ENCODE measurements around the gene SVIL.
"Not testable (repeated sequence)": the region's sequence is repeated elsewhere in the genome, so short reads cannot be mapped to it uniquely, and the experiment has no call there.

Gene SVIL

GRCh38 chr10:29512425-29512974 lies 122.3 kb downstream of the SVIL start:
- DNase-seq: no peak

GRCh38 chr10:29511806-29512205 lies 123.0 kb downstream of the SVIL start:
- DNase-seq: not testable (repeated sequence)

GRCh38 chr10:29510483-29511157 lies 124.2 kb downstream of the SVIL start:
- DNase-seq: not testable (repeated sequence)

GRCh38 chr10:29508554-29509244 lies 126.1 kb downstream of the SVIL start:
- no peak for DNase-seq

GRCh38 chr10:29507750-29508149 lies 127.0 kb downstream of the SVIL start:
- not testable (repeated sequence) for DNase-seq

GRCh38 chr10:29506324-29506921 lies 128.3 kb downstream of the SVIL start:
- DNase-seq: not testable (repeated sequence)

GRCh38 chr10:29502351-29502750 lies 132.4 kb downstream of the SVIL start:
- no peak for DNase-seq

GRCh38 chr10:29501692-29502091 lies 133.1 kb downstream of the SVIL start:
- DNase-seq: no peak

GRCh38 chr10:29499993-29500537 lies 134.7 kb downstream of the SVIL start:
- no peak for DNase-seq

- DNase-seq: peak; percentile 47
These were observed 138.2 kb downstream of the SVIL start for GRCh38 chr10:29496341-29497162.

GRCh38 chr10:29495366-29495765 lies 139.4 kb downstream of the SVIL start:
- no peak for DNase-seq

GRCh38 chr10:29493697-29494096 lies 141.1 kb downstream of the SVIL start:
- DNase-seq: no peak

GRCh38 chr10:29492774-29493173 lies 142.0 kb downstream of the SVIL start:
- no peak for DNase-seq

- DNase-seq: no peak
These were observed 142.9 kb downstream of the SVIL start for GRCh38 chr10:29491918-29492317.

GRCh38 chr10:29490781-29491280 lies 143.9 kb downstream of the SVIL start:
- not testable (repeated sequence) for DNase-seq

- not testable (repeated sequence) for DNase-seq
These were observed 146.3 kb downstream of the SVIL start for GRCh38 chr10:29488471-29488870.

GRCh38 chr10:29487884-29488266 lies 146.9 kb downstream of the SVIL start:
- DNase-seq: not testable (repeated sequence)

- peak; percentile 5 for DNase-seq
These were observed 147.5 kb downstream of the SVIL start for GRCh38 chr10:29487032-29487883.

- DNase-seq: no peak
These were observed 148.3 kb downstream of the SVIL start for GRCh38 chr10:29486433-29486832.

GRCh38 chr10:29484677-29485076 lies 150.1 kb downstream of the SVIL start:
- not testable (repeated sequence) for DNase-seq

All from CD4-positive, alpha-beta T cell treated with Interleukin-21 for 1 hour (primary cell).